ENCODE measurements around the gene SLC22A23. TPM values are rescaled to one million over a fixed set of nuclear protein-coding genes. Genes with fewer than 3 reads are reported as not detected.

Gene SLC22A23
- total RNA-seq, 1 experiment from 2014 or later, result 38.2 TPM

DNA sequence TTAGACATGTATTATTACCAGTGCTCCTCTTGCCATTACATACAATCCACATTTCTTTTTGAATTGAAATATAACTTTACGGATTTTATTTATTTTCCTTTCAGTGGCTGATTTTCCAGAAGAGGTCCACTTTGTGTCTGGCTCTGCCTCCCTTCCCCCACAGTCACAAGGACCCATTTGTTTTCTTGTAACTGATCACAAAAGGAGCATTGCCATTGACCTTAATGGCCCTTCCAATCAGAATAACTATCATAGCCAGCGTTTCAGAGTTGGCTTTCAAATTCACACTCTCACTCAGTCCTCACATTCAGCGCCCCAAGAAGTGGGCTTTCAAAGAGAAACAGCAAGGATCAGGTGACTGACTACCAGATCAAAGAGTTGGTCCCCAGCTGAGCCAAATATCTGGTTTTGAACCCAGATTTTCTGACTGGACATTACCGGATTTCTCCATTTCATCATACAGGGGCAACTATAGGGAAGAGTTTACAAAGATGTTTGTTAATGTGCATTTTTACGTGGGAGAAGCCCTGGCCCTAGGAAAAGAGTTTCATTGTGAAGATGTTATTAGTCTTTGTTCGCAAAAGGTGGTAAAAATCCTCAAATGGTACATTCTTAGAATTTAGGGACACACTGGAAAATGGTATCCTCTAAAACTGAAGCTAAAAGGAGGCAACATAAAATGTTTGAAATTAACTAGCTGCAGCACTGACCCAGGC lies 2.0 kb upstream of the SLC22A23 start:
- peaks cover 10% of the 10 kb centered on the region; the same call in 1 of the 2 replicates for H3K36me3 Mint-ChIP-seq
- H3K4me3 Mint-ChIP-seq, result peak overlapping the region; percentile 80
- H3K9me3 Mint-ChIP-seq, result peaks cover 9% of the 10 kb centered on the region
- CTCF ChIA-PET, result interaction anchor here (1.0 kb wide), 2 partner anchors 9 to 48 kb away, joined by 3 read pairs; no protein-coding TSS in a partner anchor
- no peak for ATAC-seq
- H3K4me1 Mint-ChIP-seq, result peaks cover 30% of the 10 kb centered on the region
- peaks cover 5% of the 10 kb centered on the region; the same call in 1 of the 2 replicates for H3K27me3 Mint-ChIP-seq (ENCODE audit: low read depth)
- DNase-seq (ENCODE audit: low spot score), result no peak
- peak overlapping the region; percentile 60 for H3K27ac Mint-ChIP-seq
- POLR2A ChIA-PET, result no interaction called here
- no peak for TF ChIP-seq E2F1 (CRISPR knock-in tag; IDR thresholded peaks at IDR 0.05)
- TF ChIP-seq, protein P1, sequence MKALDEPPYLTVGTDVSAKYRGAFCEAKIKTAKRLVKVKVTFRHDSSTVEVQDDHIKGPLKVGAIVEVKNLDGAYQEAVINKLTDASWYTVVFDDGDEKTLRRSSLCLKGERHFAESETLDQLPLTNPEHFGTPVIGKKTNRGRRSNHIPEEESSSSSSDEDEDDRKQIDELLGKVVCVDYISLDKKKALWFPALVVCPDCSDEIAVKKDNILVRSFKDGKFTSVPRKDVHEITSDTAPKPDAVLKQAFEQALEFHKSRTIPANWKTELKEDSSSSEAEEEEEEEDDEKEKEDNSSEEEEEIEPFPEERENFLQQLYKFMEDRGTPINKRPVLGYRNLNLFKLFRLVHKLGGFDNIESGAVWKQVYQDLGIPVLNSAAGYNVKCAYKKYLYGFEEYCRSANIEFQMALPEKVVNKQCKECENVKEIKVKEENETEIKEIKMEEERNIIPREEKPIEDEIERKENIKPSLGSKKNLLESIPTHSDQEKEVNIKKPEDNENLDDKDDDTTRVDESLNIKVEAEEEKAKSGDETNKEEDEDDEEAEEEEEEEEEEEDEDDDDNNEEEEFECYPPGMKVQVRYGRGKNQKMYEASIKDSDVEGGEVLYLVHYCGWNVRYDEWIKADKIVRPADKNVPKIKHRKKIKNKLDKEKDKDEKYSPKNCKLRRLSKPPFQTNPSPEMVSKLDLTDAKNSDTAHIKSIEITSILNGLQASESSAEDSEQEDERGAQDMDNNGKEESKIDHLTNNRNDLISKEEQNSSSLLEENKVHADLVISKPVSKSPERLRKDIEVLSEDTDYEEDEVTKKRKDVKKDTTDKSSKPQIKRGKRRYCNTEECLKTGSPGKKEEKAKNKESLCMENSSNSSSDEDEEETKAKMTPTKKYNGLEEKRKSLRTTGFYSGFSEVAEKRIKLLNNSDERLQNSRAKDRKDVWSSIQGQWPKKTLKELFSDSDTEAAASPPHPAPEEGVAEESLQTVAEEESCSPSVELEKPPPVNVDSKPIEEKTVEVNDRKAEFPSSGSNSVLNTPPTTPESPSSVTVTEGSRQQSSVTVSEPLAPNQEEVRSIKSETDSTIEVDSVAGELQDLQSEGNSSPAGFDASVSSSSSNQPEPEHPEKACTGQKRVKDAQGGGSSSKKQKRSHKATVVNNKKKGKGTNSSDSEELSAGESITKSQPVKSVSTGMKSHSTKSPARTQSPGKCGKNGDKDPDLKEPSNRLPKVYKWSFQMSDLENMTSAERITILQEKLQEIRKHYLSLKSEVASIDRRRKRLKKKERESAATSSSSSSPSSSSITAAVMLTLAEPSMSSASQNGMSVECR (CRISPR knock-in tag; IDR thresholded peaks at IDR 0.05; ENCODE audit: borderline replicate concordance), result no peak
- no peak for TF ChIP-seq ETV6 (CRISPR knock-in tag; IDR thresholded peaks at IDR 0.05)
- TF ChIP-seq FOXK1 (CRISPR knock-in tag; IDR thresholded peaks at IDR 0.05), result 0 out of 2 replicates have a peak, but pooled peaks have one; percentile 38
- no peak for TF ChIP-seq NR2C2 (CRISPR knock-in tag; IDR thresholded peaks at IDR 0.05)
- TF ChIP-seq, protein P2, sequence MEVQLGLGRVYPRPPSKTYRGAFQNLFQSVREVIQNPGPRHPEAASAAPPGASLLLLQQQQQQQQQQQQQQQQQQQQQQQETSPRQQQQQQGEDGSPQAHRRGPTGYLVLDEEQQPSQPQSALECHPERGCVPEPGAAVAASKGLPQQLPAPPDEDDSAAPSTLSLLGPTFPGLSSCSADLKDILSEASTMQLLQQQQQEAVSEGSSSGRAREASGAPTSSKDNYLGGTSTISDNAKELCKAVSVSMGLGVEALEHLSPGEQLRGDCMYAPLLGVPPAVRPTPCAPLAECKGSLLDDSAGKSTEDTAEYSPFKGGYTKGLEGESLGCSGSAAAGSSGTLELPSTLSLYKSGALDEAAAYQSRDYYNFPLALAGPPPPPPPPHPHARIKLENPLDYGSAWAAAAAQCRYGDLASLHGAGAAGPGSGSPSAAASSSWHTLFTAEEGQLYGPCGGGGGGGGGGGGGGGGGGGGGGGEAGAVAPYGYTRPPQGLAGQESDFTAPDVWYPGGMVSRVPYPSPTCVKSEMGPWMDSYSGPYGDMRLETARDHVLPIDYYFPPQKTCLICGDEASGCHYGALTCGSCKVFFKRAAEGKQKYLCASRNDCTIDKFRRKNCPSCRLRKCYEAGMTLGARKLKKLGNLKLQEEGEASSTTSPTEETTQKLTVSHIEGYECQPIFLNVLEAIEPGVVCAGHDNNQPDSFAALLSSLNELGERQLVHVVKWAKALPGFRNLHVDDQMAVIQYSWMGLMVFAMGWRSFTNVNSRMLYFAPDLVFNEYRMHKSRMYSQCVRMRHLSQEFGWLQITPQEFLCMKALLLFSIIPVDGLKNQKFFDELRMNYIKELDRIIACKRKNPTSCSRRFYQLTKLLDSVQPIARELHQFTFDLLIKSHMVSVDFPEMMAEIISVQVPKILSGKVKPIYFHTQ (CRISPR knock-in tag; IDR thresholded peaks at IDR 0.05), result no peak
- TF ChIP-seq, protein P3, sequence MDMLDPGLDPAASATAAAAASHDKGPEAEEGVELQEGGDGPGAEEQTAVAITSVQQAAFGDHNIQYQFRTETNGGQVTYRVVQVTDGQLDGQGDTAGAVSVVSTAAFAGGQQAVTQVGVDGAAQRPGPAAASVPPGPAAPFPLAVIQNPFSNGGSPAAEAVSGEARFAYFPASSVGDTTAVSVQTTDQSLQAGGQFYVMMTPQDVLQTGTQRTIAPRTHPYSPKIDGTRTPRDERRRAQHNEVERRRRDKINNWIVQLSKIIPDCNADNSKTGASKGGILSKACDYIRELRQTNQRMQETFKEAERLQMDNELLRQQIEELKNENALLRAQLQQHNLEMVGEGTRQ (CRISPR knock-in tag; IDR thresholded peaks at IDR 0.05), result peak; percentile 33; the same call in 1 of the 2 replicates

GRCh38 chr6:3457710-3458602 lies 1.1 kb upstream of the SLC22A23 start:
- peaks cover 30% of the 10 kb centered on the region for H3K4me1 Mint-ChIP-seq
- H3K27me3 Mint-ChIP-seq (ENCODE audit: low read depth), result peaks cover 5% of the 10 kb centered on the region; the same call in 1 of the 2 replicates
- TF ChIP-seq ZNF263 (CRISPR knock-in tag; IDR thresholded peaks at IDR 0.05; ENCODE audit: low read depth) (no peak), HMGXB4 (CRISPR knock-in tag; IDR thresholded peaks at IDR 0.05) (0 out of 2 replicates have a peak, but pooled peaks have one; percentile 11)
- ATAC-seq, result peak; percentile 18
- peaks cover 6% of the 10 kb centered on the region for H3K9me3 Mint-ChIP-seq
- CTCF ChIA-PET, result interaction anchor here (0.6 to 1.0 kb wide), 5 partner anchors 9 to 178 kb away, joined by 3 to 6 read pairs (median 3); no protein-coding TSS in a partner anchor
- POLR2A ChIA-PET, result no interaction called here
- peak overlapping the region; percentile 41; the same call in 1 of the 2 replicates for H3K27ac Mint-ChIP-seq
- peak overlapping the region; percentile 80 for H3K4me3 Mint-ChIP-seq
- H3K36me3 Mint-ChIP-seq, result peaks cover 8% of the 10 kb centered on the region; the same call in 1 of the 2 replicates
- peak; percentile 40 for DNase-seq (ENCODE audit: low spot score)
